Uterus (tissue), 4 donors: ENCODE measurements around the gene TOP3A. TPM values are rescaled to one million over a fixed set of nuclear protein-coding genes. Genes with fewer than 3 reads are reported as not detected.

Source experiments
- DNase-seq, 2 donors: peaks; one replicate each; pipeline ENCODE4 v3.0.0-alpha.2; 2019 to 2020
- H3K27ac ChIP-seq, 2 donors: fragments of 200-600 bp; sonication (generic); 1 replicate in 1 of 2; 2 replicates in 1 of 2; pipeline ENCODE4 v1.5.1; 2016 to 2018
- H3K27me3 ChIP-seq, 2 donors: fragments of 200-600 bp; sonication (generic); one replicate each; pipeline ENCODE4 v1.5.1; 2018 to 2019; ENCODE audit warnings: control low read depth in 1 of 2
- H3K36me3 ChIP-seq, 2 donors: fragments of 200-600 bp; sonication (generic); one replicate each; pipeline ENCODE4 v1.5.1; 2019; ENCODE audit warnings: control low read depth in 1 of 2
- H3K4me1 ChIP-seq, 2 donors: fragments of 200-600 bp; sonication (generic); one replicate each; pipeline ENCODE4 v1.5.1; 2018 to 2019; ENCODE audit warnings: control low read depth in 1 of 2
- H3K4me3 ChIP-seq, 2 donors: fragments of 200-600 bp; sonication (generic); 1 replicate in 1 of 2; 2 replicates in 1 of 2; pipeline ENCODE4 v1.5.1; 2018 to 2019; ENCODE audit warnings: mild to moderate bottlenecking in 1 of 2
- H3K9me3 ChIP-seq, 2 donors: fragments of 200-600 bp; sonication (generic); one replicate each; pipeline ENCODE4 v1.5.1; 2019; ENCODE audit warnings: control low read depth in 1 of 2
- POLR2A ChIP-seq, 2 donors: fragments of 450-650 bp; IDR thresholded peaks; one replicate each; pipeline ENCODE4 v1.6.1; 2016; ENCODE audit warnings: antibody characterized with exemption in 2 of 2, mild to moderate bottlenecking in 1 of 2, moderate library complexity in 1 of 2
- intact Hi-C: fragments of 100-400 bp; cut with DNase I; formaldehyde crosslinking; loops from one replicate; pipeline ENCODE4 v1.15.1; 2023; ENCODE audit warnings: low total_unique reads
- total RNA-seq, 4 donors: library from RNA; depleted of rRNA in 3 of 4; stranded (reverse); fragments of >200 nt in 3 of 4; gene quantifications; one replicate each; pipeline versions ENCODE4 v1.1.0 to v1.2.4, GENCODE V29; 2014 to 2023
- TF ChIP-seq, protein P1 (sequence below), 4 experiments: fragments of 200-600 bp in 2 of 4; fragments of 450-650 bp in 2 of 4; sonication (generic) in 2 of 4; IDR thresholded peaks; one replicate each; pipeline ENCODE4 v1.5.1; 2016 to 2019; ENCODE audit warnings: antibody characterized with exemption in 4 of 4, mild to moderate bottlenecking in 2 of 4, moderate library complexity in 1 of 4
- donor health status: DM: yes; HTN: yes; CAD: no.

TOP3A gene
- total RNA-seq, 4 donors from 2014 or later, result 28.9 to 89.7 (median 63.4) TPM

DNA sequence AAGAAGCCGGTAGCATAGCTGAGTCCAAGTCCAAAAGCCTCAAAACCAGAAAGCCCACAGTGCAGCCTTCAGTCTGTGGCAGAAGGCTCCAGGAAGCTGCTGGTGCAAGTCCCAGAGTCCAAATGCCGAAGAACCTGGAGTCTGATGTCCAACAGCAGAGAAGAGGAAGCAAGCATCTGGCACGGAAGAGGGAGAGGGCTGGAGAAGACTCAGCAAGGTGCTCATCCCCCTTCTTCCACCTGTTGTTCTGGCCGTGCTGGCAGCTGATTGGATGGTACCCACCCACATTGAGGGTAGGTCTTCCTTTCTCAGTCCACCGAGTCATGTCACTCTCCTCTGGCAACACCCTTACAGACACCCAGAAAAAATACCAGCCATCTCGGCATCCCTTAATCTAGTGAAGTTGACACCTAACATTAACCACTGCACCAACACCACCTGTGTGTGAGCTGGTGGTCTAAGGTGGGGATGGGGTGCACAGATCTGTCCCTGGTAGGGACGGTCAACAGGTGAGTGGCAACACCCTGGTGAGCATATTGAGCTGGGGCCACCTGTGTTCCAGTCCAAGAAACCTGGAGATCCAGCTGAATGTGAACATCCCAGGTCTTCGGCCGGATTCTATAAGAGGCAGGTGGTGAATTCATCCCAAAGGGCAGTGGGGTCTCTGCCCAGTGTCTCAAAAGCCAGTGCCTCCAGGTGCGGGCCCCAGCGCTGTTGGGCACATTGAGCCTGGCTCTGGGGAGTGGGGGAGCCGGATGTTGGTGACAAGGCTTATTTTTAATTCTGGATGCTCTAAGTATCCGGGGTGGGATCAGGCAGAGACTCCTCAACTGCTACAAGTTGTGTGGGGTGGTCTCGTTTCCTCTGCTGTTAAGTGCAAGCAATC is 44.5 kb downstream of the TOP3A start:
- Histone ChIP-seq H3K9me3 (no peaks in the 10 kb centered on the region), H3K4me1 (no peaks in the 10 kb centered on the region), H3K27ac (no peak overlapping the region), H3K4me3 (no peak overlapping the region), H3K36me3 (no peaks in the 10 kb centered on the region), H3K27me3 (no peaks in the 10 kb centered on the region)
- DNase-seq, result no peak
- intact Hi-C loops, result no loop called here
- TF ChIP-seq, protein P1, sequence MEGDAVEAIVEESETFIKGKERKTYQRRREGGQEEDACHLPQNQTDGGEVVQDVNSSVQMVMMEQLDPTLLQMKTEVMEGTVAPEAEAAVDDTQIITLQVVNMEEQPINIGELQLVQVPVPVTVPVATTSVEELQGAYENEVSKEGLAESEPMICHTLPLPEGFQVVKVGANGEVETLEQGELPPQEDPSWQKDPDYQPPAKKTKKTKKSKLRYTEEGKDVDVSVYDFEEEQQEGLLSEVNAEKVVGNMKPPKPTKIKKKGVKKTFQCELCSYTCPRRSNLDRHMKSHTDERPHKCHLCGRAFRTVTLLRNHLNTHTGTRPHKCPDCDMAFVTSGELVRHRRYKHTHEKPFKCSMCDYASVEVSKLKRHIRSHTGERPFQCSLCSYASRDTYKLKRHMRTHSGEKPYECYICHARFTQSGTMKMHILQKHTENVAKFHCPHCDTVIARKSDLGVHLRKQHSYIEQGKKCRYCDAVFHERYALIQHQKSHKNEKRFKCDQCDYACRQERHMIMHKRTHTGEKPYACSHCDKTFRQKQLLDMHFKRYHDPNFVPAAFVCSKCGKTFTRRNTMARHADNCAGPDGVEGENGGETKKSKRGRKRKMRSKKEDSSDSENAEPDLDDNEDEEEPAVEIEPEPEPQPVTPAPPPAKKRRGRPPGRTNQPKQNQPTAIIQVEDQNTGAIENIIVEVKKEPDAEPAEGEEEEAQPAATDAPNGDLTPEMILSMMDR (IDR thresholded peaks at IDR 0.05), result no peak
- no peak for TF ChIP-seq POLR2A (IDR thresholded peaks at IDR 0.05)

DNA sequence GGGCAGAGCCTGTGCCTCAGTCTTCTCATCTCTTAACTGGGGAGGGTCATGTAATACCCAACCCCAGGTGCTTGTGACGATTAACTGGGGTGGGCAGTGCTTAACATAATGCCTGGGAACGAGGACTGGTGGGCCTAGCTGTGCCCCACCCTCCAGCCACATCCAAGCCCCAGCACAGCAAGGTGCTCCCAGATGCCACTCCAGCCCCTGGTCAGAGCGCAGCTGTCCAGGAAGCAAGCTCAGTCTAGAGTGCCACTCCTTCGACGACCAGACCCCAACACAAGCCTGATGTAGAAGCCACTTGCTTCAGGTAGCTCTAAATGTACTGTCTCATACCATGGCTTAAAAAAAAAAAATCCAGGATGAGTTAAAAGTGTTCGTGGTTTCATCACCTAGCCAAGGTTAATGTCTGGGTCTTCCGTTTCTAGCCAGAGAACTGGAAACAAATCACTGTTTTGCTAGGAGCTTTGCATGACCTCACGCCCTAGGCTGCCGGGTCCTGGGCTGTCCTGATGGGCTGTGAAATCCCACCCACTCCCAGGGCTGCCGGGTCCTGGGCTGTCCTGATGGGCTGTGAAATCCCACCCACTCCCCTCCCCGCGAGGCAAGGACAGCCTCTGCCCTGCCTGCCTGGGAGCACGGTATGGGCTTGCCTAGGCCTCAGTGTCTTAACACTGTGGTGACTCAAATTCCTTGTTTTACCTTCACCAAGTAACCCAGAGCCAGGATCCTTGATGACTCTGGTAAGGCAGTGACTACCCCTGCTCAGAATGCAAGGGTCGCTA is 46.7 kb downstream of the TOP3A start:
- Histone ChIP-seq H3K36me3 (no peaks in the 10 kb centered on the region), H3K27me3 (no peaks in the 10 kb centered on the region), H3K4me3 (no peak overlapping the region), H3K27ac (no peak overlapping the region), H3K4me1 (no peaks in the 10 kb centered on the region), H3K9me3 (no peaks in the 10 kb centered on the region)
- TF ChIP-seq, protein P1 (IDR thresholded peaks at IDR 0.05), result no peak
- no peak for TF ChIP-seq POLR2A (IDR thresholded peaks at IDR 0.05)
- intact Hi-C loops, result no loop called here
- DNase-seq, result no peak

DNA sequence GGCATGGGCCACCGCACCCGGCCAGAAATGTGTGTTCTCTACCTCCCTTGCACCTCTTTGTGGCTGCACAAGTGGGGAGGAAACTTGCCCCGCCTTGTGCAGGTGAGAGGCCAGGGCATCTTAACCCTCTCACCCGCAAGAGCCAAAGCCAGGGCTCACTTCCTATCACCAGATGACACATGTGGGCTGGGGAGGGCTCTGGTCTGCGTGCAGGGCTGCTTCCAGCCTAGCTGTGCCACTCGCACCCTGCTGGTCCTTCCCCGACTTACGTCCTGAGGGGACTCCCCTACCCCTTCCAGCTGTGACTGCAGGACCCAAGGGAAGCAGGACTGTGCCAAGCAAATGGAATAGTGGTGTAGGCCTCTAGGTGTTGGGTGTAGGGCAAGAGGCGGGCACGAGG is 47.4 kb downstream of the TOP3A start:
- Histone ChIP-seq H3K27me3 (no peaks in the 10 kb centered on the region), H3K4me3 (no peak overlapping the region), H3K4me1 (peaks cover 0 to 4% of the 10 kb centered on the region in 2 donors), H3K9me3 (no peaks in the 10 kb centered on the region), H3K36me3 (no peaks in the 10 kb centered on the region), H3K27ac (no peak overlapping the region)
- intact Hi-C loops, result no loop called here
- TF ChIP-seq POLR2A (IDR thresholded peaks at IDR 0.05), result no peak
- TF ChIP-seq, protein P1 (IDR thresholded peaks at IDR 0.05), result no peak
- DNase-seq, result no peak

DNA sequence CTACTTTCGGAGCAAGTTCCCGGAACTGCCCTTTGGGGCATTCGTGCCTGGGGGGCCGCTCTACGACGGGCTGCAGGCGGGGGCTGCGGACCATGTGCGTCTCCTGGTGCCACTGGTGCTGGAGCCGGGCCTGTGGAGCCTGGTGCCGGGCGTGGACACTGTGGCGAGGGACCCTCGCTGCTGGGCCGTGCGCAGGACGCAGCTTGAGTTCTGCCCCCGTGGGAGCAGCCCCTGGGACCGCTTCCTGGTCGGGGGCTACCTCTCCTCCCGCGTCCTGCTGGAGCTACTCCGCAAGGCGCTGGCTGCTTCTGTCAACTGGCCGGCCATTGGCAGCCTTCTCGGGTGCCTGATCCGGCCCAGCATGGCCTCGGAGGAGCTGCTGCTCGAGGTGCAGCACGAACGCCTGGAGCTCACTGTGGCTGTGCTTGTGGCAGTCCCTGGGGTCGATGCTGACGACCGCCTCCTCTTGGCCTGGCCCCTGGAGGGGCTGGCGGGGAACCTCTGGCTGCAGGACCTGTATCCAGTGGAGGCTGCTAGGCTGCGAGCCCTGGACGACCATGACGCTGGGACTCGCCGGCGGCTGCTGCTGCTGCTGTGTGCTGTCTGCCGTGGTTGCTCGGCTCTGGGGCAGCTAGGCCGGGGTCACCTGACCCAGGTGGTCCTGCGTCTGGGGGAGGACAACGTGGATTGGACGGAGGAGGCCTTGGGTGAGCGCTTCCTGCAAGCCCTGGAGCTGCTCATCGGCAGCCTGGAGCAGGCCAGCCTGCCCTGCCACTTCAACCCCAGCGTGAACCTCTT is 50.7 kb downstream of the TOP3A start:
- peaks cover 0 to 21% of the 10 kb centered on the region in 2 donors for H3K4me1 ChIP-seq
- H3K36me3 ChIP-seq, result no peaks in the 10 kb centered on the region
- intact Hi-C loops, result no loop called here
- TF ChIP-seq POLR2A (IDR thresholded peaks at IDR 0.05), result no peak
- TF ChIP-seq, protein P1 (IDR thresholded peaks at IDR 0.05), result no peak
- no peak for DNase-seq
- H3K4me3 ChIP-seq, result no peak overlapping the region
- no peaks in the 10 kb centered on the region for H3K27me3 ChIP-seq
- H3K27ac ChIP-seq, result no peak overlapping the region
- H3K9me3 ChIP-seq, result no peaks in the 10 kb centered on the region
